BE2C (cell line): ENCODE data around the gene GEMIN8.

Source experiments
- DNase-seq: peaks from one replicate; pipeline ENCODE4 v3.0.0-alpha.2; 2020
- H3K27me3 ChIP-seq: fragments of 250-450 bp; sonication (Bioruptor Pico); 2 replicates; pipeline ENCODE4 v1.5.1; 2020; ENCODE audit warnings: mild to moderate bottlenecking
- H3K36me3 ChIP-seq: fragments of 250-450 bp; sonication (Bioruptor Pico); 2 replicates; pipeline ENCODE4 v1.5.1; 2020; ENCODE audit warnings: mild to moderate bottlenecking
- H3K4me1 ChIP-seq: fragments of 250-450 bp; sonication (Bioruptor Pico); 2 replicates; pipeline ENCODE4 v1.5.1; 2020
- H3K4me3 ChIP-seq: 2 replicates; pipeline ENCODE4 v1.5.1; 2011; ENCODE audit warnings: low read depth, low read length
- H3K9me3 ChIP-seq: fragments of 250-450 bp; sonication (Bioruptor Pico); 2 replicates; pipeline ENCODE4 v1.5.1; 2020
- CTCF ChIP-seq: IDR thresholded peaks from 2 replicates; pipeline ENCODE4 v1.5.1; 2012; ENCODE audit warnings: mild to moderate bottlenecking, low read depth, low read length

GEMIN8 gene

DNA sequence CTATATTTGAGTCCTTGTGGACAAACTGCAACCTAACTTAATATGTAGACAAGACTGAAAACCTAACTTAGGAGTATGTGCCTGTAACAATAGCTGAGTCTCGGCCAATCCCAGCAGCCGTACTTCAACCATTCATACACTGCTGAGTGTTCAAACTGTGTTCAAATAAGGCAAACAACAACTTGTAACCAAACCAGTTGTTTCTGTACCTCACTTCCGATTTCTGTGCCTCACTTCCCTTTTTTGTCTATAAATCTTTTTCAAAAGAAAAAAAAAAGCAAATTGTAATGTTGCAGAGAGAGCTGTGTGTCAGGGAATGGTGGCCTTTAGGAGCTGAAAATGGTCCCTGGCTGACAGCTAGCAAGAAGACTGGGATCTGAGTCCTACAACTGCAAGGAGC lies 46.0 kb downstream of the GEMIN8 start:
- Histone ChIP-seq H3K9me3 (no peaks in the 10 kb centered on the region), H3K4me1 (no peaks in the 10 kb centered on the region), H3K27me3 (no peaks in the 10 kb centered on the region), H3K4me3 (no peak overlapping the region), H3K36me3 (no peaks in the 10 kb centered on the region)
- no peak for TF ChIP-seq CTCF
- DNase-seq = no peak

GRCh38 chrX:13968198-13968597 lies 61.5 kb downstream of the GEMIN8 start:
- H3K4me3 ChIP-seq = no peak overlapping the region
- H3K36me3 ChIP-seq = no peaks in the 10 kb centered on the region
- H3K4me1 ChIP-seq = no peaks in the 10 kb centered on the region
- H3K27me3 ChIP-seq = no peaks in the 10 kb centered on the region
- no peak for TF ChIP-seq CTCF
- no peak for DNase-seq
- H3K9me3 ChIP-seq = no peaks in the 10 kb centered on the region

- Histone ChIP-seq H3K4me3 (no peak overlapping the region), H3K9me3 (no peaks in the 10 kb centered on the region), H3K4me1 (no peaks in the 10 kb centered on the region), H3K36me3 (no peaks in the 10 kb centered on the region), H3K27me3 (no peaks in the 10 kb centered on the region)
- no peak for DNase-seq
- TF ChIP-seq CTCF = no peak
Observed at GRCh38 chrX:13967636-13968035, 62.1 kb downstream of the GEMIN8 start.

GRCh38 chrX:13966793-13967125 lies 62.9 kb downstream of the GEMIN8 start:
- Histone ChIP-seq H3K4me3 (no peak overlapping the region), H3K27me3 (no peaks in the 10 kb centered on the region), H3K9me3 (no peaks in the 10 kb centered on the region), H3K36me3 (no peaks in the 10 kb centered on the region), H3K4me1 (no peaks in the 10 kb centered on the region)
- no peak for TF ChIP-seq CTCF
- DNase-seq = no peak

GRCh38 chrX:13966071-13966792 lies 63.5 kb downstream of the GEMIN8 start:
- H3K4me1 ChIP-seq = no peaks in the 10 kb centered on the region
- no peak for DNase-seq
- no peak overlapping the region for H3K4me3 ChIP-seq
- no peaks in the 10 kb centered on the region for H3K9me3 ChIP-seq
- no peaks in the 10 kb centered on the region for H3K36me3 ChIP-seq
- H3K27me3 ChIP-seq = no peaks in the 10 kb centered on the region
- TF ChIP-seq CTCF = no peak

DNA sequence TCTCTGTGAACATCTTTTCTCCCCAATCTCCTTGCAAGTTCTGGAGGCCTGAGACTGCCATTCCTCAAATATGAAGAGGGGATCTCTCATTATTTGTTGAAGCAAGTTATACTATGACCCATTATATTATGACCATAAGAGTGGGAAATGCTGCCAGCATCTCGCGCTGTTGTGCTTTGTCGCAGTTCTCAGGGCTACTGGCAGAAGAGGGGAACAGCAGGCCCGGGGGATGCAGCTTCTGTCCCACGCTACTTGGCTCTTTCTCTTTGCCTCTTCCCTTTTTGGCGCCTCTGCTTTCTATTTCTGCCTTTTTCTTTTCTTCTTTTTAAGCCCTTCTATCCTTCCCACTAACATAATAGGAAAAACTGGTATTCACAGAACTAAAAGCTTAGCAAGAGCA lies 64.2 kb downstream of the GEMIN8 start:
- no peak for TF ChIP-seq CTCF
- H3K36me3 ChIP-seq = no peaks in the 10 kb centered on the region
- no peak for DNase-seq
- H3K4me3 ChIP-seq = no peak overlapping the region
- no peaks in the 10 kb centered on the region for H3K27me3 ChIP-seq
- no peaks in the 10 kb centered on the region for H3K9me3 ChIP-seq
- H3K4me1 ChIP-seq = no peaks in the 10 kb centered on the region
